ENCODE results near the gene UBE2C. TPM values are rescaled to one million over a fixed set of nuclear protein-coding genes. Genes with fewer than 3 reads are reported as not detected.

The UBE2C gene
- total RNA-seq, 1 experiment from 2014 or later = 205 TPM

- ChIA-PET CTCF (no interaction called here), POLR2A (interaction anchor here (0.7 to 0.9 kb wide), 3 partner anchors 11 to 138 kb away, joined by 3 to 4 read pairs (median 3); no protein-coding TSS in a partner anchor), RAD21 (ENCODE audit: low non-redundant PET in 1 of 2, low total read pairs in 2 of 2, uncharacterized antibody in 2 of 2, unreplicated experiment in 2 of 2) (no interaction called here)
- H3K27me3 ChIP-seq (ENCODE audit: insufficient read depth, low read length) = no peaks in the 10 kb centered on the region
- peaks cover 26 to 35% of the 10 kb centered on the region in 2 experiments for H3K4me1 ChIP-seq (ENCODE audit: control insufficient read depth in 1 of 2, insufficient read depth in 2 of 2, low read length in 2 of 2)
- H3K4me2 ChIP-seq (ENCODE audit: low read length) = peak within 1 kb of the TSS; percentile 90
- intact Hi-C loops (cut with micrococcal nuclease) = loop anchor here (10.0 kb wide), 1 partner anchor 102 kb away; the partner anchor contains the start of gene PCIF1
- peak within 1 kb of the TSS; percentile 66 for H3K9ac ChIP-seq (ENCODE audit: low read length)
- H3K27ac ChIP-seq (ENCODE audit: low read depth, low read length) = peak within 1 kb of the TSS; percentile 68
- peak within 1 kb of the TSS; percentile 65 to 74 for H3K4me3 ChIP-seq (replicated peaks in 1 of 2; ENCODE audit: low read depth in 1 of 2, low read length in 2 of 2)
- H3K9me3 ChIP-seq (ENCODE audit: control insufficient read depth in 1 of 2, insufficient read depth in 1 of 2, low read depth in 1 of 2, low read length in 2 of 2) = no peaks in the 10 kb centered on the region
- peak; percentile 91 for ATAC-seq
- no peaks in the 10 kb centered on the region for H4K20me1 ChIP-seq (ENCODE audit: insufficient read depth)
- TSS peak; percentile 63 for BruUV-seq (replicated peaks)
- no peak for DNase-seq (ENCODE audit: low read depth, low spot score)
- H3K79me2 ChIP-seq (ENCODE audit: insufficient read depth, low read length) = no peaks in the 10 kb centered on the region
- H2AFZ ChIP-seq (ENCODE audit: low read depth, low read length, poor library complexity, severe bottlenecking) = peak within 1 kb of the TSS; percentile 24
- H3K36me3 ChIP-seq (ENCODE audit: control insufficient read depth in 1 of 2, insufficient read depth in 2 of 2, low read length in 2 of 2) = no peaks in the 10 kb centered on the region
- no peaks in the 10 kb centered on the region for H3K9me2 ChIP-seq (ENCODE audit: insufficient read depth)
- TF ChIP-seq SRF (IDR thresholded peaks at IDR 0.05; ENCODE audit: low read depth) (no peak), FOSL1 (IDR thresholded peaks at IDR 0.05; ENCODE audit: low read depth) (no peak), ZFX (IDR thresholded peaks at IDR 0.05) (no peak), CTCF (IDR thresholded peaks at IDR 0.05 in 2 of 3, conservative IDR thresholded peaks at IDR 0.05 in 1 of 3; ENCODE audit: borderline replicate concordance in 1 of 3, insufficient read depth in 1 of 3, low read depth in 2 of 3, low read length in 2 of 3) (no peak), ZNF274 (IDR thresholded peaks at IDR 0.05; ENCODE audit: low read depth, low read length) (no peak), EZH2phosphoT487 (IDR thresholded peaks at IDR 0.05; ENCODE audit: borderline replicate concordance) (no peak), CBX3 (IDR thresholded peaks at IDR 0.05; ENCODE audit: low read depth) (no peak), ZBTB33 (IDR thresholded peaks at IDR 0.05; ENCODE audit: extremely low read depth, insufficient replicate concordance, low read length) (no peak), TCF7L2 (IDR thresholded peaks at IDR 0.05; ENCODE audit: borderline replicate concordance, extremely low read depth, insufficient read depth, insufficient read length) (no peak), MAX (IDR thresholded peaks at IDR 0.05) (no peak), YY1 (IDR thresholded peaks at IDR 0.05; ENCODE audit: extremely low read depth, insufficient replicate concordance, low read depth, low read length) (peak; percentile 30), EGR1 (IDR thresholded peaks at IDR 0.05; ENCODE audit: low read depth) (no peak), ATF3 (IDR thresholded peaks at IDR 0.05) (no peak), POLR2A (IDR thresholded peaks at IDR 0.05; ENCODE audit: borderline replicate concordance, extremely low read depth, insufficient read depth, insufficient read length) (no peak), RAD21 (IDR thresholded peaks at IDR 0.05; ENCODE audit: low read depth) (no peak), JUND (IDR thresholded peaks at IDR 0.05) (no peak), POLR2AphosphoS5 (IDR thresholded peaks at IDR 0.05; ENCODE audit: low read depth, low read length) (peak; percentile 70; the same call in 1 of the 2 replicates), SIN3A (IDR thresholded peaks at IDR 0.05; ENCODE audit: low read depth) (0 out of 2 replicates have a peak, but pooled peaks have one; percentile 58), SP1 (IDR thresholded peaks at IDR 0.05; ENCODE audit: low read depth) (peak; percentile 20; the same call in 1 of the 2 replicates), EZH2 (IDR thresholded peaks at IDR 0.05) (no peak), CEBPB (IDR thresholded peaks at IDR 0.05; ENCODE audit: low read depth) (peak; percentile 77; the same call in 1 of the 2 replicates), ELF1 (IDR thresholded peaks at IDR 0.05; ENCODE audit: borderline replicate concordance, low read depth) (no peak)
Measured at GRCh38 chr20:45833030-45833882, 20.8 kb downstream of the UBE2C start, which contains the start of gene SNX21. TSS of gene SNX21 (plus strand) at chr20:45833799. CDS start at chr20:45833920, 121 bp downstream.

Data from HCT116 (cell line).